GM12873 (cell line): ENCODE measurements around the gene IP6K1.

Source experiments
- TF ChIP-seq, protein P1 (sequence below): IDR thresholded peaks from 2 replicates; pipeline ENCODE4 v1.5.1; 2012; ENCODE audit warnings: low read depth, mild to moderate bottlenecking, moderate library complexity, low read length, control low read depth; ENCODE audit not compliant: insufficient read depth; ENCODE audit errors: missing control alignments

The IP6K1 gene

GRCh38 chr3:49801160-49801559, 14.8 kb upstream of the IP6K1 start:
- TF ChIP-seq, protein P1, sequence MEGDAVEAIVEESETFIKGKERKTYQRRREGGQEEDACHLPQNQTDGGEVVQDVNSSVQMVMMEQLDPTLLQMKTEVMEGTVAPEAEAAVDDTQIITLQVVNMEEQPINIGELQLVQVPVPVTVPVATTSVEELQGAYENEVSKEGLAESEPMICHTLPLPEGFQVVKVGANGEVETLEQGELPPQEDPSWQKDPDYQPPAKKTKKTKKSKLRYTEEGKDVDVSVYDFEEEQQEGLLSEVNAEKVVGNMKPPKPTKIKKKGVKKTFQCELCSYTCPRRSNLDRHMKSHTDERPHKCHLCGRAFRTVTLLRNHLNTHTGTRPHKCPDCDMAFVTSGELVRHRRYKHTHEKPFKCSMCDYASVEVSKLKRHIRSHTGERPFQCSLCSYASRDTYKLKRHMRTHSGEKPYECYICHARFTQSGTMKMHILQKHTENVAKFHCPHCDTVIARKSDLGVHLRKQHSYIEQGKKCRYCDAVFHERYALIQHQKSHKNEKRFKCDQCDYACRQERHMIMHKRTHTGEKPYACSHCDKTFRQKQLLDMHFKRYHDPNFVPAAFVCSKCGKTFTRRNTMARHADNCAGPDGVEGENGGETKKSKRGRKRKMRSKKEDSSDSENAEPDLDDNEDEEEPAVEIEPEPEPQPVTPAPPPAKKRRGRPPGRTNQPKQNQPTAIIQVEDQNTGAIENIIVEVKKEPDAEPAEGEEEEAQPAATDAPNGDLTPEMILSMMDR: no peak

DNA sequence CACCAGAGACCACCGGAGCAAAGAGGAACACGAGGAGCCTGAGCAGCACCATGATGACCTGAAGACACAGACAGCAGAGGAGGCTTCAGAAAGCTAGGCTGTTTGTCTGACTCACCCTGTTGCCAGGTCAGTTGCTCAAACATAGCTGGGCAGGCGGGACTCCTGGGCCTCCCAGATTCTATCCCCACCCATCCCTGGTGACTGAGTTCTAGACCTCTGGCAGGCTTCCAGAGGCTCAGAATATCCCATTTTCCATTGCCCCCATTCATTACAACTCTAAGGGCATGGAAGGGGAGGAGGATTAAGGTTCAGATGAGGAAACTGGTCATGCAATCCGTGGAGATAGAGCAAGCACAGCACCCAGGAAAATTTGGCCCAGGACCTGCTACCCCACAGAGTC, 13.4 kb upstream of the IP6K1 start, which contains the start of gene CDHR4:
TSS of gene CDHR4 (minus strand) at position 113 of the 400 bp plus-strand sequence. CDS start at position 52, 61 bp downstream.
- TF ChIP-seq, protein P1: no peak

DNA sequence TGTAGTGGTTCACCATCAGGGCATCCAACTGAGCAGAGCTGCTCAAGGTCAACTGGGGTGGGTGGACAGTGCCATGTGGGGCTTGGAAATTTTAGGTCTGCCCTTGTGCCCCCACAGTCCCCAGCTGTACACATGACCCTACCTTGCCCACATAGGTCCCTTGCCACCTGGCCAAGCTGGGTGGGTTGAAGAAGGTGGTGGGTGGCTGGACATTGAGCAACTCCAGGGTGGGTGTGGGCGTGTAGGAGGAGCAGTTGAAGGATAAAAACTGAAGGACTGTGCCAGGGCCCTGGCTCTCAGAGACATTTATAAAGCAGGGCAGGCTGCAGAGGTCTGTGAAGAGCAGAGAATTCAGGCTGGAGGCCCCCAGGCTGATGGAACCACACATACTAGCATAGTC, 12.8 kb upstream of the IP6K1 start:
- TF ChIP-seq, protein P1: no peak

DNA sequence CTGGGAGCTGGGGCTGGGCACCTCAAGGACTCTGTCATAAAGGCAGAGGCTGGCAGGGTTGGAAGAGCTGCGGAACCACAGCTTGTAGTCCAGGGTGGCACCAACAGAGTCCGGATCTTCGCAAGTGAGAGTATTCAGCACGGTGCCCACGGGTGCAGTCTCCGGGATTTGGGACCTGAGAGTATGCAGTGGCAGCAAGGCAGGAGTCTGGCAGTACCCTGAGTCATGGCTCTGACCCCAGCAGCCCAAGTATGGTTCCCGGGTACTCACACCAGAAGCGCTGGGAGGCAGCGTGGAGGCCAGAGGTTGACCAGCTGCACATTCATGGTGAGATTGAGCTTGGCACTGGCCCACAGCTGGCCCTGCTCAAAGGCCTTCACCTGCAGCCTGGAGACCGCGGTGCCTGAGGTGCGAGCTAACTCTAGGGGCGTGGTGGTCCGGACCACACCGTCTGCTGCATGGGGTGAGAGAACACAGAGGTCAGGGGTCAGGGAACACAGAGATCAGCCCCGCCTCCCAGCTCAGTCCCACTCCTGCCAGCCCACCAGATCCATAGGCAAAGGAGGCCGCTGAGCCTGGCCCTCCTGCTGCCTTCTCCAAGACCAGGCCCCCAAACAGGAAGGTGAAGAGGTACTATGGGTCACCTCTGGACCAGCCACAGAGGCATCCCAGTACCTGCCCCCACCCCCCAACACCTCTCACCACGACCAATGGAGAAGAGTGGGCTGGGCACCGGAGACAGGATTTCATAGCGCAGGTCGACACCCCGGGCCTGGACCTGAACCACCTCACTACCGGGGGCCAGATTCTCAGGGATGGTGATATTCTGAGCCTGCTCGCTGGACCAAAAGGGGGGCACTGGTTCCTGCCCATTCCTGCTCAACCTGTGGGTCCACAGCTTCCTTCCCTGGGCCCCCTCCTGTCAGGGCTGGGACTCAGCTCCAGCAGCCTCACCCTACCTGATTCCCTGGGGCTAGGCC, 8.9 kb upstream of the IP6K1 start:
- TF ChIP-seq, protein P1: no peak

- TF ChIP-seq, protein P1: no peak
Observed at GRCh38 chr3:49794431-49794830, 8.1 kb upstream of the IP6K1 start.

DNA sequence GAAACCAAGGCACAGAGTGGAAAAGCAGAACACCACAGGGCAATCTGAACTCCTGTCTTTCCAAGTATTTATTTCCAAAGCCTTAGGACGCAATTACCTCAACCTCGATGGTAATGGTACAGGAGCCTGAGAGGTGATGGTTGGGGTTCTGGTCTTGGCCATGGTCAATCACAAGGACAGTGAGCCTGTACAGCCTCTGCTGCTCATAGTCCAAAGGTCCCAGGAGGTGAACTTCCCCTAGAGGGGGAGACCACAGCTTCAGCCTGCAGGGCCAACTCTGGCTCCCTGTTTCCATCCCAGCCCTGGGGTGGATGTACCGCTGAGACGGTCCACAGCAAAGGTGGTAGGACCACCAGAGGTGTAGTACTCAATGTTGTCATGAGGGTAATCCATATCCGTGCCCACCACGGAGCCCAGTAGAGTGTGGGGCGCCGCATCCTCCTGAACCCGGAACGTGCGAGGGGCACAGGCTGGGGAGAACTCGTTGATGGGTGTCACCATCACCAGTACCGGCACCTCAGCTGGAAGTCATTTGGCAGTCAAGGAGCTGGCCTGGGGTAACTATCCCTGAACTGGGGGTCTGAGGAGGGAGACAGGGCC, 7.2 kb upstream of the IP6K1 start:
- TF ChIP-seq, protein P1: no peak
